ENCODE results near the gene SCN5A. TPM values are rescaled to one million over a fixed set of nuclear protein-coding genes. Genes with fewer than 3 reads are reported as not detected.

SCN5A gene
- total and polyA plus RNA-seq, 2 of the 13 experiments (the other 11 are each of a cell fraction or from before 2014, with no cell fraction given) = 0.22 TPM; not detected in 1

DNA sequence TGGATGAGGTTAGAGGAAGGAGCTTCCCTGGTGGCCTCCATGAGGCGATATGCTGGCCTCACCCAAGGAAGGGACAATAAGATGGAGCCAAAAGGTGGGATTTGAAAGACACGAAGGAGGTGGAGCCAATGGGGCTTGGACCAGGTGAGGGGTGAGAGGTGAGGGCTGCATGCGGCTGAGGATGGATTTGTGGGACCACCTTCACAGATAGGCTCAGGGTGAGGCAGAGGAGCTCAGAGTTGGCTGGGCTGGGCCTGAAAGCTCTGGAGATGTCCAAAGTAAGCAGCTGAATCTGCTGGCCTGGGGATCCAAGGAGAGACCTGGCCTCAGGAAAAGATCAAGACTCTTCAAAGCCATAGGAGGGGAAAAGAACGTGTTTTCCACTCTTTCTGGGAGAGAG is 103.5 kb downstream of the SCN5A start (continued):
- TF ChIP-seq ZNF292 (CRISPR knock-in tag; IDR thresholded peaks at IDR 0.05; ENCODE audit: borderline replicate concordance, low read depth) = no peak
- TF ChIP-seq, protein P1, sequence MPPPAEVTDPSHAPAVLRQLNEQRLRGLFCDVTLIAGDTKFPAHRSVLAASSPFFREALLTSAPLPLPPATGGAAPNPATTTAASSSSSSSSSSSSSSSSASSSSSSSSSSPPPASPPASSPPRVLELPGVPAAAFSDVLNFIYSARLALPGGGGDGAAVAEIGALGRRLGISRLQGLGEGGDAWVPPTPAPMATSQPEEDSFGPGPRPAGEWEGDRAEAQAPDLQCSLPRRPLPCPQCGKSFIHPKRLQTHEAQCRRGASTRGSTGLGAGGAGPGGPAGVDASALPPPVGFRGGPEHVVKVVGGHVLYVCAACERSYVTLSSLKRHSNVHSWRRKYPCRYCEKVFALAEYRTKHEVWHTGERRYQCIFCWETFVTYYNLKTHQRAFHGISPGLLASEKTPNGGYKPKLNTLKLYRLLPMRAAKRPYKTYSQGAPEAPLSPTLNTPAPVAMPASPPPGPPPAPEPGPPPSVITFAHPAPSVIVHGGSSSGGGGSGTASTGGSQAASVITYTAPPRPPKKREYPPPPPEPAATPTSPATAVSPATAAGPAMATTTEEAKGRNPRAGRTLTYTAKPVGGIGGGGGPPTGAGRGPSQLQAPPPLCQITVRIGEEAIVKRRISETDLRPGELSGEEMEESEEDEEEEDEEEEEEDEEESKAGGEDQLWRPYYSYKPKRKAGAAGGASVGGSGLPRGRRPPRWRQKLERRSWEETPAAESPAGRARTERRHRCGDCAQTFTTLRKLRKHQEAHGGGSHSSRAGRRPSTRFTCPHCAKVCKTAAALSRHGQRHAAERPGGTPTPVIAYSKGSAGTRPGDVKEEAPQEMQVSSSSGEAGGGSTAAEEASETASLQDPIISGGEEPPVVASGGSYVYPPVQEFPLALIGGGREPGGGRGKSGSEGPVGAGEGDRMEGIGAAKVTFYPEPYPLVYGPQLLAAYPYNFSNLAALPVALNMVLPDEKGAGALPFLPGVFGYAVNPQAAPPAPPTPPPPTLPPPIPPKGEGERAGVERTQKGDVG (CRISPR knock-in tag; IDR thresholded peaks at IDR 0.05; ENCODE audit: borderline replicate concordance) = no peak
- TF ChIP-seq ZNF34 (CRISPR knock-in tag; IDR thresholded peaks at IDR 0.05; ENCODE audit: borderline replicate concordance) = no peak

DNA sequence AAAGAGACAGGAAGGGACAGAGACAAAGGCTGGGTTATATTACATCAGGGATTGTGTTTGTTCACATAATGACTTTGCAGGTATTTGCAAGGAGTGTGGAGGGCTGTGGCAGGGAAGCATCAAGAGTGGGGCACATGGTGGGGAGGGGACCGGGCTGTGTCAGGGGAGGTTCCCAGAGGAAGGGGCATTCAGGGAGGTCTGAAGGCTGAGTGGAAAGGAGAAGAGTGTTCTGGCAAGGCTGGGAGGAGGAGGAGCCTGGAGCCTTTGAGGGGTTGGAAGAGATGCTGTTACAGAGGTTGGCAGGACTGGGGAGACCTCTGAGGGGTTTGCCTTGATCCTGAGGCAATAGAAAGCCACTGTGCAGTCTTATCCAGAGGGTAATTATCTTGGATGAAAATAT is 103.9 kb downstream of the SCN5A start:
- no peak overlapping the region for H2AFZ ChIP-seq (ENCODE audit: low read length)
- no peak overlapping the region for H3K4me2 ChIP-seq (ENCODE audit: low read depth, low read length)
- no peak for FAIRE-seq
- peaks cover 2 to 49% of the 10 kb centered on the region in 2 experiments; a peak in 3 of 5 replicates for H3K27me3 ChIP-seq (ENCODE audit: control insufficient read depth in 1 of 2, insufficient read depth in 2 of 2, low read length in 2 of 2)
- no TSS peak for BruUV-seq (replicated peaks)
- no peaks in the 10 kb centered on the region for H3K9me3 ChIP-seq (ENCODE audit: low read length)
- in situ Hi-C loops (cut with HindIII; ENCODE audit: extremely low pct_ligation_motif_present, low pct_unique_long_range_greater_than_20kb) (no loop called here), intact Hi-C loops (cut with micrococcal nuclease; ENCODE audit: unreplicated experiment) (no loop called here)
- no peak overlapping the region for H3K9ac ChIP-seq (ENCODE audit: insufficient read depth, low read depth, low read length)
- WGBS (ENCODE audit: low lambda C conversion rate) = 36% methylated on average over 1 of the region's 1 CpG
- H4K20me1 ChIP-seq (ENCODE audit: insufficient read depth, low read length) = no peaks in the 10 kb centered on the region
- POLR2A ChIA-PET = no interaction called here
- ATAC-seq = no peak
- DNase-seq (ENCODE audit: low spot score) = no peak
- H3K4me3 ChIP-seq (replicated peaks in 1 of 3; ENCODE audit: insufficient read depth in 1 of 3, low read depth in 2 of 3, low read length in 3 of 3) = no peak overlapping the region
- CTCF ChIA-PET (ENCODE audit: low intra/inter-chr PET ratio, low total read pairs) = no interaction called here
- H3K79me2 ChIP-seq (ENCODE audit: insufficient read depth, low read length) = no peaks in the 10 kb centered on the region
- H3K36me3 ChIP-seq (replicated peaks in 1 of 2; ENCODE audit: control insufficient read depth in 1 of 2, insufficient read depth in 2 of 2, low read length in 2 of 2) = no peaks in the 10 kb centered on the region
- no peak overlapping the region for H3K27ac ChIP-seq (ENCODE audit: extremely low read length, insufficient read depth, low read length)
- H3K4me1 ChIP-seq (ENCODE audit: insufficient read depth, low read length) = no peaks in the 10 kb centered on the region
- no peak for TF ChIP-seq SPEN (CRISPR knock-in tag; IDR thresholded peaks at IDR 0.05; ENCODE audit: low read depth)
- no peak for TF ChIP-seq ZNF564 (CRISPR knock-in tag; IDR thresholded peaks at IDR 0.05)
- no peak for TF ChIP-seq NFIB (CRISPR knock-in tag; IDR thresholded peaks at IDR 0.05; ENCODE audit: borderline replicate concordance)
- TF ChIP-seq ZNF251 (CRISPR knock-in tag; IDR thresholded peaks at IDR 0.05) = no peak
- TF ChIP-seq ZNF672 (CRISPR knock-in tag; IDR thresholded peaks at IDR 0.05) = no peak
- TF ChIP-seq, protein P2, sequence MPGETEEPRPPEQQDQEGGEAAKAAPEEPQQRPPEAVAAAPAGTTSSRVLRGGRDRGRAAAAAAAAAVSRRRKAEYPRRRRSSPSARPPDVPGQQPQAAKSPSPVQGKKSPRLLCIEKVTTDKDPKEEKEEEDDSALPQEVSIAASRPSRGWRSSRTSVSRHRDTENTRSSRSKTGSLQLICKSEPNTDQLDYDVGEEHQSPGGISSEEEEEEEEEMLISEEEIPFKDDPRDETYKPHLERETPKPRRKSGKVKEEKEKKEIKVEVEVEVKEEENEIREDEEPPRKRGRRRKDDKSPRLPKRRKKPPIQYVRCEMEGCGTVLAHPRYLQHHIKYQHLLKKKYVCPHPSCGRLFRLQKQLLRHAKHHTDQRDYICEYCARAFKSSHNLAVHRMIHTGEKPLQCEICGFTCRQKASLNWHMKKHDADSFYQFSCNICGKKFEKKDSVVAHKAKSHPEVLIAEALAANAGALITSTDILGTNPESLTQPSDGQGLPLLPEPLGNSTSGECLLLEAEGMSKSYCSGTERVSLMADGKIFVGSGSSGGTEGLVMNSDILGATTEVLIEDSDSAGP (CRISPR knock-in tag; IDR thresholded peaks at IDR 0.05; ENCODE audit: borderline replicate concordance) = no peak
- no peak for TF ChIP-seq MED1 (CRISPR knock-in tag; IDR thresholded peaks at IDR 0.05)
- TF ChIP-seq ZNF350 (CRISPR knock-in tag; IDR thresholded peaks at IDR 0.05; ENCODE audit: borderline replicate concordance, low read depth) = no peak
- no peak for TF ChIP-seq ZBTB21 (CRISPR knock-in tag; IDR thresholded peaks at IDR 0.05)
- TF ChIP-seq NAIF1 (CRISPR knock-in tag; IDR thresholded peaks at IDR 0.05; ENCODE audit: borderline replicate concordance) = no peak
- TF ChIP-seq ZSCAN22 (CRISPR knock-in tag; IDR thresholded peaks at IDR 0.05) = no peak
- TF ChIP-seq KMT2A (CRISPR knock-in tag; IDR thresholded peaks at IDR 0.05) = no peak
- no peak for TF ChIP-seq HNRNPL (IDR thresholded peaks at IDR 0.05; ENCODE audit: low read depth, low read length)
- TF ChIP-seq CCDC6 (CRISPR knock-in tag; IDR thresholded peaks at IDR 0.05) = no peak
- TF ChIP-seq, protein P3, sequence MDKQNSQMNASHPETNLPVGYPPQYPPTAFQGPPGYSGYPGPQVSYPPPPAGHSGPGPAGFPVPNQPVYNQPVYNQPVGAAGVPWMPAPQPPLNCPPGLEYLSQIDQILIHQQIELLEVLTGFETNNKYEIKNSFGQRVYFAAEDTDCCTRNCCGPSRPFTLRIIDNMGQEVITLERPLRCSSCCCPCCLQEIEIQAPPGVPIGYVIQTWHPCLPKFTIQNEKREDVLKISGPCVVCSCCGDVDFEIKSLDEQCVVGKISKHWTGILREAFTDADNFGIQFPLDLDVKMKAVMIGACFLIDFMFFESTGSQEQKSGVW (CRISPR knock-in tag; IDR thresholded peaks at IDR 0.05; ENCODE audit: borderline replicate concordance) = no peak
